Activated T-helper 1 cell treated with Interleukin-2 at 50 U/mL for 16 hours (primary cell): ENCODE data around the gene SBF2.
"Not testable (repeated sequence)": the region's sequence is repeated elsewhere in the genome, so short reads cannot be mapped to it uniquely, and the experiment has no call there.

Source experiments
- DNase-seq: peaks from one replicate; pipeline ENCODE4 v3.0.0-alpha.2; 2020; ENCODE audit warnings: low read depth

The SBF2 gene

GRCh38 chr11:10265936-10266335, 28.1 kb downstream of the SBF2 start:
- DNase-seq = no peak

DNA sequence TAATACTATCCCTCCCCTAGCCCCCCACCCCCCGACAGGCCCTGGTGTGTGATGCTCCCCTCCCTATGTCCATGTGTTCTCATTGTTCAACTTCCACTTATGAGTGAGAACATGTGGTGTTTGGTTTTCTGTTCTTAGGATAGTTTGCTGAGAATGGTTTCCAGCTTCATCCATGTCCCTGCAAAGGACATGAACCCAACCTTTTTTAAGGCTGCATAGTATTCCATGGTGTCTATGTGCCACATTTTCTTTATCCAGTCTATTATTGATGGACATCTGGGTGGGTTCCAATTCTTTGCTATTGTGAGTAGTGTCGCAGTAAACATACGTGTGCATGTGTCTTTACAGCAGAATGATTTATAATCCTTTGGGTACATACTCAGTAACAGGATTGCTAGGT, 29.3 kb downstream of the SBF2 start:
- DNase-seq = not testable (repeated sequence)

- no peak for DNase-seq
Measured at GRCh38 chr11:10263929-10264328, 30.1 kb downstream of the SBF2 start.

GRCh38 chr11:10261821-10262220, 32.2 kb downstream of the SBF2 start:
- DNase-seq = no peak

GRCh38 chr11:10257478-10257877, 36.5 kb downstream of the SBF2 start:
- no peak for DNase-seq

DNA sequence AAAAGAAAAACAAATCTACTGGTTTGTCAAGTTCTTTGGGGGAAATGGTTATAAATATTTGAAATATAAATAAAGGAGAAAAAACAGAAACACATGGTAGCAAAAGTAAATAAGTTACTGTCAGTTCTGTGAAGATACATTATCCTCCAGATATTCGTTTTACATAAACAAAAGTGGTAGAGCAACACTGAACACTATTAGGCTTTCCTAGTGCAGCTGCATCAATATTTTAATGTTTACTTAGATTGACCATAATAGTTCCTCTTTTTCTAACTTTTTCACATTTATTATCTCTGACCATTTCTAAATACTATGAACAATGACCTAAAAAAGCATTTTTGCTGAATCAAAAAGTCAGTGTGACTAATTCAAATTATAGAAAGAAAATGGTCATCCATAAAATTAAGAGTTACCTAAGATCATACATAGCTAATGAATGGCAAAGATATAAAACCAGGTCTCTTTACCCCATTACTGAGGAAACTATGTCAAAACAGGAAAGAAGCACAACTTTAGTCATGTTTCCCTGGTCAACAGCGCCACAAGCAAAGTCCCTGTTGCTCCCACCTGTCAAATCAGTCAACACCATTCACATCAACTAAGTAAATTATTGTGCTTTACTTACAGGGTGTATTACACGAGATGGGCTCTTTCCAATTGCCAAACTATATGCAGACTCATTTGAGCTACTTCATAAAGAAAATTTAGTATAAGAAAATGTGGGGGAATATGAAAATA, 38.5 kb downstream of the SBF2 start:
- no peak for DNase-seq

GRCh38 chr11:10249448-10250131, 44.4 kb downstream of the SBF2 start:
- not testable (repeated sequence) for DNase-seq

- DNase-seq = no peak
Measured at GRCh38 chr11:10247011-10247410, 47.0 kb downstream of the SBF2 start.

DNA sequence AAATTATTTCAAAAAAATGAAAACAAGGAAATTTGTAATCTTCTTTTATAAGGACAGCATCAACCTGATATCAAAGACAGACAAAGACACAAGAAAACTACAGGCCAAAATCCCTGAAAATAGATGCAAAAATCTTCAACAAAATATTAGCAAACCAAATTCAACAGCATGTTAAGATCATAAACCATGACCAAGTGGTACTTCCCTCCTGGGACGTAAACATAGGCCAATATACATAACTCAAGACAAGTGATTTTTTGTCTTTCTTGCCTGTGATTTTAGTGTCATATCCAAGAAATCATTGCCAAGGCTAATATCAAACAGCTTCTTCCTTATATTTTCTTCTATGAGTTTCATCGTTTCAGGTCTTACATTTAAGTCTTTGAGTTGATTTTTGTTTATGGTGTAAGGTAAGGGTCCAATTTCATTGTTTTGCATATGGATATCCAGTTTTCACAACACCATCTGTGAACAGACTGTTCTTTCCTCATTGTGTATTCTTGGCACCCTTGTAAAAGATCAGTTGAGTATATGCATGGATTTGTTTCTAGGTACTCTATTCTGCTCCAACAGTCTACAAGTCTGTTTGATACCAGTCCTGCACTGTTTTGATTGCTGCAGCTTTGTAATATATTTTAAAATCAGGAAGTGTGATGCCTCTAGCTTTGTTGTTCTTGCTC, 50.0 kb downstream of the SBF2 start:
- DNase-seq = no peak

GRCh38 chr11:10236840-10237239, 57.2 kb downstream of the SBF2 start:
- DNase-seq = no peak

DNA sequence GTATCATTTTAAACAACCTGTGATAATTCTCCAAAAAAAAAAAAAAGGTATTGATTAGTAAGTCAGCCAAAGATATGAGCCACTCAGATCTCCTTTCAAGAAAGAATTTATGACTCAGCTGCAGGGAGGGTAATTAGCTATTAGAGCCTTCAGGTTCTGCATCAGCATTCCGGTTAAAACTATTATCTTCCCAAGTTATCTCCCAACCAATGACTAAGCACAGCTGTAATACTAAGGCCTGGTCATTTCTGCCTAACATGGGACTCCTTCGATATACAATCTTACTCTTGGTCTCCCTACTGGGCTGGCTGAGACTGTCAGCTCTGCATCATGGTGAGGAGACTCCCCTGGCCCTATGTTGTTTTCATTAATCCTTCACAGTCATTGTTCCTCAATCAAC, 60.4 kb downstream of the SBF2 start:
- no peak for DNase-seq

- no peak for DNase-seq
Measured at GRCh38 chr11:10232756-10233155, 61.3 kb downstream of the SBF2 start.

GRCh38 chr11:10231803-10232202, 62.2 kb downstream of the SBF2 start:
- DNase-seq = not testable (repeated sequence)

- DNase-seq = no peak
Measured at GRCh38 chr11:10225553-10225952, 68.5 kb downstream of the SBF2 start.

DNA sequence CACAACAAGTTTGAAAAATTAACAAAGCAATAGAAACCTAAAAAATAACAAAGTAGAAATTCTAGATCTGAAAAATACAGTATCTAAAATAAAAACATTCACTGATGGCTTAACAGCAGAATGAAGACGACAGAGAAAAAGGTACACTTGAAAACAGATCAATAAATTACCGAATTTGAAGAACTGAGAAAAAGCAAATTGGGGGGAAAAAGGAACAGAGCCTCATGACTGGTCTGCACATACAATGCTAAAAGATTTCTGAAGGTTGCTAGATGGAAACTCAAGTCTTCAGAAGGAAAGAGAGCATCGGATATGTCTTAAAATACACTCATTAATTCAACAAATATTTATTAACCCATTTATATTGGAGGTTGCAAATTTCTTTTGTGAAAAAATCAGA, 71.6 kb downstream of the SBF2 start:
- no peak for DNase-seq

DNA sequence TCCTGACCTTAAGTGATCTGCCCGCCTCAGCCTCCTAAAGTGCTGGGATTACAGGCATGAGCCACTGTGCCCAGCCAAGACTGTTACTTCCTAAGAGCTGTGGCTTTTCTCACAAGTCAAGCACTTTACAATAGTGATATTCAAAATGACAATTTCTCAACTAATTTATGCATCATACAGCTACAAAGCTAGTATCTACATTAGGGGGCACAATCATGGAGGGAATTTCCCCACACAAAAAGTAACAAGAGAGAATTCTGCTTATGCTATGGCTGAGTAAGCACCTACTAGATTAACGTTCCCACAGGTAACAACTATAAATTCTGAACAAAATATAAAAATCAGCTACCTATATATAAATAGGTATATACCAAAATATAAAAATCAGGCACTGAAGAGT, 72.7 kb downstream of the SBF2 start:
- DNase-seq = no peak

- no peak for DNase-seq
Measured at GRCh38 chr11:10211470-10211869, 82.5 kb downstream of the SBF2 start.

- no peak for DNase-seq
Measured at GRCh38 chr11:10209326-10209725, 84.7 kb downstream of the SBF2 start.

DNA sequence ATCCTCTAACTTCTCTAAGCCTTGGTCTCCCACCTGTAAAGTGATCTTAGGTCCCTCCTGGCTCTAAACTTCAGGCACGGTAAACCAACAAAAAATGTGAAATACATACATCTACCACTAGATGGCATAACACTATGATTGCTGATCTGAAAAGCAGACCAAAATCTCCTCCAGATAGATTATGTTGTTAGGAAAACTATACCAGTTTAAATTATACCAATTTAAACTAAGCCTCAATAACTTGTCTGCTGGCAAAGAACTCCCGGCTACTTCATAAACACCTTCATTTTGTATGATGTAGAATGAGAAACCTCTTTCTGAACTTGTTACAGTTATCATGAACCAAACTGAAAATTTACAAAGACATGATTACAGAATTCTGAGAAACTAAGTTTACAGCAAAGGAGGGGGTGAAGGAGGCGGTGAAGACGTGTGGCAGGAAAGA, 85.9 kb downstream of the SBF2 start:
- DNase-seq = no peak

- no peak for DNase-seq
Measured at GRCh38 chr11:10205928-10206327, 88.1 kb downstream of the SBF2 start.

DNA sequence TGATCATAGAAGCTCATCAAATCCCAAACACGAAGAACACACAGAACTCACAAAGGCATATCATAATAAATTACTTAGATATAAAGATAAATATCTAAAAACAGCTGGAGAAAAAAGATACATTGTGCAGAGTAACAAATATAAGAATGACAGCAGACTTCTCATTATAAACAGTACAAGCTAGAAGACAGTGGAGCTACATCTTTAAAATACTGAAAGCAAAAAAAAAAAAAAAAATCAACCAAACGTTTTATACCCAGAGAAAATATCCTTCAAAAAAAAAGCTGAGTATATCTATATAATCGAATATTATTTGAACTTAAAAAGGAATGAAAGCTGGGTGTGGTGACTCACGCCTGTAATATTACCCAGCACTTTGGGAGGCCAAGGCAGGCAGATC, 90.0 kb downstream of the SBF2 start:
- no peak for DNase-seq

DNA sequence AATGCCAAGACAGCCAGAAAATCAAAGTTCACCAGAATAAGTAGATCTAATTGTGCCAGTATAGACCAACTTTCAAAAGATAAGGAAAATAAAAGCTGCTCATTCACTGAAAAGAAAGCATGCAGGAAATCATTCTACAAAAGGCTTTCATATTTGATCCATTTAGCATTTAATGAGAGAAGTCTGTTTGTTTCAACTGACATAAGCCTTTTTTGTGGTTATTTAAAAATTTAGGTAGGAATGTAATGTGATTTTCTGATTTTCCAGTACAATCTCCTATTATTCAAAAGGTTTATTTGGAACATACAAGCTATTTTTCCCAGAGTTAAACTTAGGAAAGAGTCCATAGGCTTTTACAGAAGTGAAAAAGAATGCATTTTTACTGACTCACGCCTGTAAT, 92.7 kb downstream of the SBF2 start:
- DNase-seq = no peak

DNA sequence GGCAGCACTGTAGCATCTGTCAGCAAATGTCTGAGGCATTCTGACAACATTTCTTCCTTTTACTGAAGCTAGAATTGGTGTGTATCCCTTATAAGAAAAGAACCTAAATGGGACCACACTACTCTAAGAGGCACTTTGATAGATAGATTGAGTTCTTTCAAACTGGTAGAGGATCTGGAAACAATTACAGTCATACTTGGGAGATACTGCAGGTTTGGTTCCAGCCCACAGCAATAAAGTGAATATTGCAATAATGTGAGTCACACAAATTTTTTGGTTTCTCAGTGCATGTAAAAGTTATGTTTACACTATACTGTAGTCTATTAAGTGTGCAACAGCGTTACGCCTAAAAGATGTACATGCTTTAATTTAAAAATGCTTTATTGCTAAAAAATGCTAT, 96.9 kb downstream of the SBF2 start:
- no peak for DNase-seq
